LHCN-M2 (cell line): ENCODE measurements around the gene RBM33. TPM values are rescaled to one million over a fixed set of nuclear protein-coding genes. Genes with fewer than 3 reads are reported as not detected.

Source experiments
- DNase-seq: peaks from one replicate; pipeline ENCODE4 v3.0.0-alpha.2; 2012; ENCODE audit warnings: low read depth
- total RNA-seq: library from RNA; depleted of rRNA; stranded (reverse); fragments of >200 nt; gene quantifications from 2 replicates; pipeline ENCODE4 v1.2.3, GENCODE V29; 2014

The RBM33 gene
- total RNA-seq, 1 experiment from 2014 or later, result 30.8 TPM

DNA sequence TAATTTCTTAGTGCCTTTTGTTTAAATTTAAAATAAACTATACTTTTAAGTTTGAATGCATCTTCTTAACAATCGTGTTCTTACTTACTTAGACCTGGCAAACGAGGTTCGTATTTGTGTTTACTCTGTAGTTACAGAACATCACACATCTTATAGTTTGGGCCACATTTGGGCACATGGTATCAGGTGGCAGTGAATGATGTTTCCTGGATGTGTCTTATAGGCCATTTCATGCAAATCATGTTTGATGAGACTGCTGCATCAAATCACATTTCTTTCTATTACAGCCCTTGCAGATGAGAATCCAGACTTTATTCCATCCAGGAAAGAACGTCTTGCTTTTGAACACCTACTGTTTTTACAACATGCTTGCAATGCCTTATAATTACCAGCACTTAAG is 78.5 kb downstream of the RBM33 start:
- DNase-seq, result no peak

GRCh38 chr7:155724327-155725005 is 80.0 kb downstream of the RBM33 start:
- no peak for DNase-seq

- DNase-seq, result no peak
Measured at GRCh38 chr7:155725006-155725355, 80.5 kb downstream of the RBM33 start.

DNA sequence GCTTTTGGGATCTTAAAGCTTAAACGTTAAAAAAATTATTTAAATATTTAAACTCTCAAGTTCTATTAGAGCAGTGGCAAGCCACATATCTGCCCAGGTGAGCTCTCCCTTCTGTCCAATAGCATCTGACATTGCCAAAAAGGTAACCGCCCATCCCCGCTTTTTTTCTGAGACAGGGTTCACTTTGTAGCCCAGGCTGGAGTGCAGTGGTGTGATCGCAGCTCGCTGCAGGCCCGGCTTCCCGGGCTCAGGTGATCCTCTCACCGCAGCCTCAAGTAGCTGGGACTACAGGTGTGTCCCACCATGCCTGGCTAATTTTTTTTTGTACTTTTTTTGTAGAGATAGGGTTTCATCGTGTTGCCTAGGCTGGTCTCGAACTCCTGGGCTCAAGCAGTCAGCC is 83.2 kb downstream of the RBM33 start:
- DNase-seq, result no peak

DNA sequence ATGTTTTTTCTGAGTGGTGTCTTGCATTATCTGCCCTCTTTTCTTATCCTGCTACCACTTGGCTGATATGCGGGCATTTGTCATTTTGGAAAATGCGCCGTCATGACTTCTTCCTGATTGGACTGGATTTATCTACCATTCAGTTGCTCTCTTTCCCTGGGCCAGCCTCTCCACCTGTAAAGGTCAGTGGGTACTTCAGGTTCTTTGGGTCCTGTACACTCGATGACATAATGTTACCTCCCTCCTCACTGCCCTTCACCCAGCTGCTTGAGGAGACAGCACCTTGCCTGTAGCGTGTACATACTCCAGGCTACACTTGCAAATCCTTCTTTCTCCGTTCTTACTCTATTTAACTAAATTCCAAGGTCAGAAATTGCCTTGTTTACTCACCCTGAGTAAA is 83.7 kb downstream of the RBM33 start:
- no peak for DNase-seq

DNA sequence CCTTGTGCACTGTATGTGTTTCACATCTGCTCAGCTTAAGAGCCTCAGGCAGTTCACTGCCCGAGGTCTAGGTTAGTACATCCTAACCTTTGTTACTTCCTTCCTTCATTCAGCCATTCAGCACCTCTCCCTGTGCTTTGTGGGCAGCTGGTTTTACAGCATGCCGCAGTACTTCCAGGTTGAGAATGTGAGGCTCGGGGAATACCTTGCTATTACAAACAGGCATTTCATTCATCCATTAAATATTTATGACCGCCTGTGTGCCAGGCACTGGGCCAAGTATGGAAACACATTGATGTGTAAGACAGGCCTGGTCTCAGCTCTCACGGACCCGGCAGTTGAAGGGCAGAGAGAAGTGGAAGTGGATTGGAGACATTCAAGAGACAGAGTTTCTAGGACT is 85.4 kb downstream of the RBM33 start:
- DNase-seq, result no peak

DNA sequence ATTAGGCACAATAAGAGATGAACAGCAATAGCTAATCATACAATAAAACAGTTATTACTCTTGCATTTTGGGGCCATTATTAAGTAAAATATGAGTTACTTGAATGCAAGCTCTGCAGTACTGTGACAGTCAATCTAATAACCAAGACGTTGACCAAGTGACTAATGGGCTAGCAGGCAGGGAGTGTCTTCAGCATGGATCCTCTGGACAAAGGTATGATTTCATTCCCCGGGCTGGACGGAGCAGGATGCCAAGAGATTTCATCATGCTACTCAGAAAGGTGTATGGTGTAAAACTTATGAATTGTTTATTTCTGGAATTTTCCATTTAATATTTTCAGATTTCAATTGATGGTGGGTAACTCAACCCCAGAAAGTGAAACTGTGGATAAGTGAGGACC is 86.9 kb downstream of the RBM33 start:
- DNase-seq, result no peak

DNA sequence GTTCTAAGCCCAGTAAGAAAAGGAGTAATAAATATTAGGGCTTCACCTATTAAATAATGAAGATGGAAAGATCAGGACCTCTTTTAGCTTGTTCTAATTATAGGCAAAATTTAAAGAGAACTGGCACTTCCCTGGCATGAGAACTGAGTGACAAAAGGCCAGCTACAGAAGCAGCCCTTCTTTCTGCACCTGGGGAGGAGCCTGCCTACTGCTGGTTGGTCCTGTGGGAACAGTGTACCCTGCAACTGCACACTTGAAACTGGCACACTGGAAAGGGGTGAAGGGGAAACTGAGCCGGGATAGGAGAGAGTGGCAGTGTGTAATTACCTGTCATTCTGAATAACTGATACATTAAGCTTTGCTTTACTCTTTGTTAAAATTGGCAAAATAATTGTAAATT is 87.4 kb downstream of the RBM33 start:
- DNase-seq, result no peak

DNA sequence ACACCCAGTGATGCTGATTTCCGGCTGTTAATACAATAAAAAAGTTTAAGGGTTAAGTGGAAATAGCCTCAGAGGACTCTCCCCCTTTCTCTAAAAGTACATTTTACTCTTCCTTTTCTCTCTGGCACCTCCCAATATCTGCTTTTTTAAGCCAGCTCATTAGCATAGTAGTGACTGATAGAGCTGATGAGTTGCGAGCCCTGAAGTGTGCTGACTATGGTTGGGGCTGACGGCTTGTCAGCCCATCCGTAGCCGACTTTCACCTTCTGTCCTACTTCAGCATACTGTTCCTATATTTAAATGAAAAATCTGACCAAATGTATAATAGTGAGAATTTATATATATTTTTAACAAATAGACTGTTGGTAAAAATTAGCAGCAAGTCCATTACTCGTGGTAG is 87.8 kb downstream of the RBM33 start:
- DNase-seq, result no peak

DNA sequence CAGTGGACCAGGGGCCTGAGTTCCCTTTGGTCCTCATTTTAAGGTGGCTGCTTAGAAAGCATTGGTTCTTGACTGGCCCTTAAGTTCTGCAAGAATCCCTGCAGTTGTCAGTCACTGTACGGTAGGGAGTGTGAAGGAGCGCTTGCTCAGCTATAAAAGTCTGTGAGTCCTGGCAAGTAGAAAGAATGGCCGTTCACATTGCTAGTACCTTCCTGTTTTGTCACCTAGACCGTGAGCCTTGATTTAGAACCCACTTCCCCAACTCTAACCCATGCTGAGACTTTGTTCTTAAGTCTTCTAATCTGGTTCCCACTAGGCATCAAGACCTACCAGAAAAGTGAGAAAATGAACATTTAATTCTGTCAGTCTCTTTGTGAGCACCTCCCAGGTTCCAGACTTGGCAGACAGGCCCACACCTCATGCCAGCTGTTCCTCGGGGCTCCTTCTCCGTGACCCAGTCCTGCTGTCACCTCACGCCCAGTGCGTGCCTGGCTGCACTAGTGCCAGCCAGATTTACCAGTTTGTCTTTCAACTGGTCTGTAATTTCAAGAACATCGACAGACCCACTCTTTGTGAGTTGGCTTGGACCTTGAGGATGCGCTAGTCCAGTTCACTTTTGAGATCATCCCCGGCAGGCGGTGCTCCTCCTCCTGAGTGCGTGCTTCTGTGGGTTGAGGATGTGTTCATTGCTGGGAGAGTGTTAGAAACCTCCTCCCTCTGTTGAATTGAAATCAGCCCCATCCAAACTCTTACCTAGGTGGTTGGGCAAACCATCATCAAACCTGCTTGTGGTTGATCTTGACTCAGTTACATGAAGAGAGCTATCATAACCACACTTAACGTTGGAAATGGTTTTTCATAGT is 89.4 kb downstream of the RBM33 start:
- DNase-seq, result no peak

DNA sequence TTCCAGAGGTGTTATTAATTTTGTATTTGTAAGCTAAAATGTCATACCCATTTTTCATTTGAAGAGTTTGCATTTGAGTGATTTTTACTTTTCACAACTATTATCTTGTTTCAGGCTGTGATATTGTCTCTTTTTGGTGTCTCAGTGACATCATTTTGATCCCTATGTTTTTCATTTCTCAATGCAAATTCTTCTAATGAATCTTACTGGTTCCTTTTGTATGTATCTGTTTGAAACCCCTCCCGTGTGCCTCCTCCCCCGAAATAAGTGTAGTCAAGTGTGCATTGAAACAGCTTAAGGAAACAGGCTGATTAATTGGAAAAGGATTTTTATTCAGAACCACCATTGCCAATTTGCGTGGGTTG is 90.0 kb downstream of the RBM33 start:
- no peak for DNase-seq

DNA sequence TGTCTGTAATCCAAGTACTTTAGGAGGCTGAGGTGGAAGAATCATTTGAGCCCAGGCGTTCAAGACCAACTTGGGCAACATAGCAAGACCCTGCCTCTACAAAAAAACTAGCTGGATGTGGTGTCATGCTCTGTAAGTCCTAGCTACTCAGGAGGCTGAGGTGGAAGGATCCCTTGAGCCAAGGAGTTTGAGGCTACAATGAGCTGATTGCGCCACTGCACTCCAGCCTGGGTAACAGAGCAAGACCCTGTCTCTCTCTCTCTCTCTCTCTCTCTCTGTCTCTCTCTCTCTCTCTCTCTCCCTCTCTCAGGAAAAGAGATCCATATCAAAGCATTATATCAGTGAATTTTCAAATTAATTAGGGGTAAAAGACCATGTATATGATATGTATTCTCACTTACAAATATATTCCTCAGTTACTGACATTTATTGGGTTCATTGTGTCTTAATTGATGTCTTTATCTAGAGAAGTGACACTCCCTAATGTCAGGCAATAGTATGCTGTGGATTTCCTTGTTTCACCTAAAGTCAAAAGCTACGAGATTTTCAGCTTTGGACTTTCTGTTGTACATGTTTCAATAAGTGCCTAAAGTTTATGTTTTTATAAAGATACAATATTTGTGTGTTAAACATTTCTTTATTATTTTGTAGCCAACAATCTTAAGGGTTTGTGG is 91.1 kb downstream of the RBM33 start:
- no peak for DNase-seq

- DNase-seq, result no peak
Measured at GRCh38 chr7:155737590-155737989, 93.1 kb downstream of the RBM33 start.

- no peak for DNase-seq
Measured at GRCh38 chr7:155738104-155738503, 93.6 kb downstream of the RBM33 start.

GRCh38 chr7:155738652-155739537 is 94.4 kb downstream of the RBM33 start:
- DNase-seq, result peak; percentile 75

GRCh38 chr7:155739538-155740143 is 95.2 kb downstream of the RBM33 start:
- DNase-seq, result no peak

GRCh38 chr7:155741082-155741481 is 96.6 kb downstream of the RBM33 start:
- DNase-seq, result no peak

- DNase-seq, result no peak
Measured at GRCh38 chr7:155741805-155742204, 97.3 kb downstream of the RBM33 start.

GRCh38 chr7:155743177-155743576 is 98.7 kb downstream of the RBM33 start:
- DNase-seq, result no peak

DNA sequence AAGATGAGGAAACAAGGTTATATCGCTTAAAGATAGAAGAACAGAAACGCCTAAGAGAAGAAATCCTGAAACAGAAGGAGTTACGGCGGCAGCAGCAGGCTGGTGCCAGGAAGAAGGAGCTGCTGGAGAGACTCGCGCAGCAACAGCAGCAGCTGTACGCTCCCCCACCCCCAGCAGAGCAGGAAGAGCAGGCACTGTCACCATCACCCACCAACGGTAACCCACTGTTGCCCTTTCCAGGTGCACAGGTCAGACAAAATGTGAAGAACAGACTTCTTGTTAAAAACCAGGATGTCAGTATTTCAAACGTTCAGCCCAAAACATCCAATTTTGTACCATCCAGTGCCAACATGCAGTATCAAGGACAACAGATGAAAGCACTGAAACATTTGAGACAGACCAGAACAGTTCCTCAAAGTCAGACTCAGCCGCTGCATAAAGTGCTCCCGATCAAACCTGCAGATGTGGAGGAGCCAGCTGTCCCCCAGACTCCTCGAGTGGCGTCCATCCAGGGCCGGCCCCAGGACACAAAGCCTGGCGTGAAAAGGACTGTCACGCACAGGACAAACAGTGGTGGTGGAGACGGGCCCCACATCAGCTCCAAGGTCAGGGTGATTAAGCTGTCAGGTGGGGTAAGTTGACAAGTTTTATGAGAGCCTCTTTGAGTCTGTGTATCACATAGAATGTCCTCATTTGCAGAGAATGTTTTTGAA is 100.7 kb downstream of the RBM33 start:
- no peak for DNase-seq

DNA sequence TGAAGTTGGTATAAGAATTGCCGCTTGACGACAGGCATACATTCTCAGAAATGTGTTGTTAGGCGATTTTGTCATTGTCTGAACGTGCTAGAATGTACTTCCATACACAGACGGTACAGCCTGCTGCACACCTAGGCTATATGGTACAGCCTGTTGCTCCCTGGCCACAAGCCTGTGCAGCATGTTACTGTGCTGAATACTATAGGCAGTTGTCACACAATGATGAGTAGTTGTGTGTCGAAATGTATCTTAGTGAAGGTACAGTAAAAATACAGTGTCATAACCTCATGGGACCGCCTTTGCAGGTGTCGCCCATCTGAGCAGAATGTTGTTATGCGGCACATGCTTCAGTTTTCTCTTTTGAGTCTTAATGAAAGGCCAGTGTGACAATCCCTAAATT is 101.3 kb downstream of the RBM33 start:
- DNase-seq, result no peak
